ENCODE results near the gene ARID1B. TPM values are rescaled to one million over a fixed set of nuclear protein-coding genes. Genes with fewer than 3 reads are reported as not detected.

Gene ARID1B
- total and polyA plus RNA-seq, 2 of the 4 experiments (the other 2 are of a cell fraction), result 14.5 to 20.1 TPM

DNA sequence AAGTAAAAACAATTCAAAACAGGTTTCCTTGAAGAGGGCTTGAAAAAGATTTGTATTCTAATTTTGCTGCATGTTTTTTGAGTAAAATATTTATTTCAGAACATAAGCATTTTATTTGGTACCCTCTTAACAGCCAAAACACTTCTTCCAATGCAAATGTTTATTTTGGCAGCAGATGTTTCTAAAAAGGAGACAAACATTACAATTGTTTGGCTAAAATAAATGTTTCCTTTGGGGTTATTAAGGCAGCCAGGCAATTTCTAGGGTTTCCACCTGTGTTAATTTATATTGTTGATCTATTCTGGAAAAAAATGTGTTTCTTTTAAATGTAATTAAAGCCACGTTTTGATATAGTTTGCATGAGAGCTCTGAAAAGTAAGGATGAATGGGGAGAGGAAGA is 56.6 kb downstream of the ARID1B start:
- peaks cover 11% of the 10 kb centered on the region for H3K36me3 ChIP-seq (ENCODE audit: control insufficient read depth, insufficient read depth, low read length)
- no peak overlapping the region for H2BK20ac ChIP-seq (ENCODE audit: low read depth, low read length)
- no peak overlapping the region for H3K23ac ChIP-seq (ENCODE audit: low read depth, low read length)
- no peak overlapping the region for H3K27ac ChIP-seq (ENCODE audit: insufficient read depth, low read length)
- H3K4me1 ChIP-seq (ENCODE audit: control insufficient read depth, insufficient read depth, low read length), result peaks cover 3% of the 10 kb centered on the region
- TF ChIP-seq CHD1 (IDR thresholded peaks at IDR 0.05; ENCODE audit: low read depth, low read length), result no peak
- TF ChIP-seq SMC3 (IDR thresholded peaks at IDR 0.05; ENCODE audit: low read depth, low read length), result no peak
- TF ChIP-seq, protein P1, sequence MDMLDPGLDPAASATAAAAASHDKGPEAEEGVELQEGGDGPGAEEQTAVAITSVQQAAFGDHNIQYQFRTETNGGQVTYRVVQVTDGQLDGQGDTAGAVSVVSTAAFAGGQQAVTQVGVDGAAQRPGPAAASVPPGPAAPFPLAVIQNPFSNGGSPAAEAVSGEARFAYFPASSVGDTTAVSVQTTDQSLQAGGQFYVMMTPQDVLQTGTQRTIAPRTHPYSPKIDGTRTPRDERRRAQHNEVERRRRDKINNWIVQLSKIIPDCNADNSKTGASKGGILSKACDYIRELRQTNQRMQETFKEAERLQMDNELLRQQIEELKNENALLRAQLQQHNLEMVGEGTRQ (IDR thresholded peaks at IDR 0.05; ENCODE audit: low read depth, low read length), result no peak
- TF ChIP-seq RCOR1 (IDR thresholded peaks at IDR 0.05; ENCODE audit: insufficient replicate concordance, low read length), result no peak
- TF ChIP-seq RAD21 (IDR thresholded peaks at IDR 0.05; ENCODE audit: low read length), result no peak
- TF ChIP-seq POLR2A (IDR thresholded peaks at IDR 0.05; ENCODE audit: low read depth, low read length), result no peak
- TF ChIP-seq, protein P2, sequence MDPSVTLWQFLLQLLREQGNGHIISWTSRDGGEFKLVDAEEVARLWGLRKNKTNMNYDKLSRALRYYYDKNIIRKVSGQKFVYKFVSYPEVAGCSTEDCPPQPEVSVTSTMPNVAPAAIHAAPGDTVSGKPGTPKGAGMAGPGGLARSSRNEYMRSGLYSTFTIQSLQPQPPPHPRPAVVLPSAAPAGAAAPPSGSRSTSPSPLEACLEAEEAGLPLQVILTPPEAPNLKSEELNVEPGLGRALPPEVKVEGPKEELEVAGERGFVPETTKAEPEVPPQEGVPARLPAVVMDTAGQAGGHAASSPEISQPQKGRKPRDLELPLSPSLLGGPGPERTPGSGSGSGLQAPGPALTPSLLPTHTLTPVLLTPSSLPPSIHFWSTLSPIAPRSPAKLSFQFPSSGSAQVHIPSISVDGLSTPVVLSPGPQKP (IDR thresholded peaks at IDR 0.05; ENCODE audit: borderline replicate concordance, low read depth, low read length), result no peak
- TF ChIP-seq BHLHE40 (IDR thresholded peaks at IDR 0.05; ENCODE audit: low read depth, low read length), result no peak
- TF ChIP-seq MXI1 (IDR thresholded peaks at IDR 0.05; ENCODE audit: borderline replicate concordance, low read depth, low read length), result no peak
- no peak for TF ChIP-seq CEBPB (IDR thresholded peaks at IDR 0.05; ENCODE audit: low read depth, low read length)
- no peak overlapping the region for H2BK15ac ChIP-seq (ENCODE audit: low read depth, low read length)
- H3K9ac ChIP-seq (ENCODE audit: low read depth, low read length), result no peak overlapping the region
- no peak overlapping the region for H3K18ac ChIP-seq (ENCODE audit: low read depth, low read length)
- in situ Hi-C loops (cut with MboI; ENCODE audit: low sequenced_read_pairs) (no loop called here), intact Hi-C loops (cut with micrococcal nuclease) (no loop called here), dilution Hi-C loops (cut with HindIII; ENCODE audit: low sequenced_read_pairs, unreplicated experiment) (no loop called here)
- no peak overlapping the region for H4K5ac ChIP-seq (ENCODE audit: low read depth, low read length)
- H3K4me2 ChIP-seq (ENCODE audit: low read depth, low read length), result no peak overlapping the region
- CTCF ChIA-PET, result no interaction called here
- no peak overlapping the region for H3K14ac ChIP-seq (replicated peaks; ENCODE audit: low read depth, low read length)
- peaks cover 32 to 66% of the 10 kb centered on the region in 2 experiments for H3K79me1 ChIP-seq (ENCODE audit: low read depth in 1 of 2, low read length in 2 of 2)
- H2BK5ac ChIP-seq (ENCODE audit: low read depth, low read length, poor library complexity, severe bottlenecking), result no peak overlapping the region
- DNase-seq (no peak), ATAC-seq (ENCODE audit: low read depth) (no peak)
- H3K4me3 ChIP-seq (ENCODE audit: insufficient read depth, low read depth, low read length), result no peak overlapping the region
- no peak overlapping the region for H4K91ac ChIP-seq (ENCODE audit: insufficient read depth, low read depth, low read length)
- BruUV-seq (replicated peaks), result no TSS peak
- H3K27me3 ChIP-seq (ENCODE audit: control insufficient read depth, insufficient read depth, low read length), result no peaks in the 10 kb centered on the region
- no peak overlapping the region for H3K56ac ChIP-seq (ENCODE audit: extremely low read depth, insufficient read depth, low read length)
- no peak overlapping the region for H3K4ac ChIP-seq (ENCODE audit: low read depth, low read length)
- WGBS, 2 experiments (ENCODE audit: extremely low coverage in 2 of 2, insufficient read length in 1 of 2), result no CpG with 5 or more reads among the region's 1 CpG
- H4K8ac ChIP-seq (ENCODE audit: low read depth in 2 of 2, low read length in 2 of 2), result no peak overlapping the region
- H2AK5ac ChIP-seq (ENCODE audit: low read depth, low read length), result no peak overlapping the region
- H3K9me3 ChIP-seq (ENCODE audit: control insufficient read depth, insufficient read depth, low read length), result no peaks in the 10 kb centered on the region
- H2BK120ac ChIP-seq (ENCODE audit: low read depth, low read length), result no peak overlapping the region
- H4K20me1 ChIP-seq (ENCODE audit: insufficient read depth, low read length), result peaks cover 34% of the 10 kb centered on the region
- peaks cover 12% of the 10 kb centered on the region for H3K9me1 ChIP-seq (ENCODE audit: insufficient read depth, low read length)
- POLR2A ChIA-PET (ENCODE audit: unreplicated experiment), result no interaction called here
- H2AK9ac ChIP-seq (replicated peaks; ENCODE audit: low read depth, low read length, poor library complexity), result no peak overlapping the region
- H2AFZ ChIP-seq (replicated peaks; ENCODE audit: low read length, poor library complexity), result no peak overlapping the region

Measured in IMR-90 (cell line).